Neural cell (in vitro differentiated cells): Measurements from ENCODE around the gene EYA2. TPM values are rescaled to one million over a fixed set of nuclear protein-coding genes. Genes with fewer than 3 reads are reported as not detected.
"Not testable (repeated sequence)": the region's sequence is repeated elsewhere in the genome, so short reads cannot be mapped to it uniquely, and the experiment has no call there.

Source experiments
- H2AFZ ChIP-seq: fragments of 200-600, 300-800 bp; sonication (generic), shearing (Covaris generic); 2 replicates; pipeline ENCODE4 v1.6.0; 2014; ENCODE audit warnings: low read depth, mild to moderate bottlenecking, antibody characterized with exemption, low read length, moderate library complexity
- H3F3A ChIP-seq: fragments of 200-600 bp; shearing (Covaris generic); 2 replicates; pipeline ENCODE4 v1.6.1; 2016; ENCODE audit warnings: mild to moderate bottlenecking, moderate library complexity, mixed read lengths, antibody characterized with exemption, low read length; ENCODE audit not compliant: insufficient read depth, poor library complexity, severe bottlenecking
- H3K27ac ChIP-seq: fragments of 200-600, 300-800 bp; sonication (generic), shearing (Covaris generic); 2 replicates; pipeline ENCODE4 v1.5.1; 2014; ENCODE audit warnings: mild to moderate bottlenecking, low read length, moderate library complexity
- H3K27me3 ChIP-seq: fragments of 300-800, 200-600 bp; sonication (generic), shearing (Covaris generic); 2 replicates; pipeline ENCODE4 v1.6.0; 2014; ENCODE audit warnings: mild to moderate bottlenecking, low read depth, low read length, moderate library complexity; ENCODE audit not compliant: insufficient read depth
- H3K36me3 ChIP-seq: fragments of 300-800, 200-600 bp; sonication (generic), shearing (Covaris generic); 2 replicates; pipeline ENCODE4 v1.5.1; 2014; ENCODE audit warnings: mild to moderate bottlenecking, antibody characterized with exemption, low read length, moderate library complexity; ENCODE audit not compliant: insufficient read depth
- H3K4me2 ChIP-seq: fragments of 300-800, 200-600 bp; sonication (generic), shearing (Covaris generic); 2 replicates; pipeline ENCODE4 v1.6.0; 2014; ENCODE audit warnings: mild to moderate bottlenecking, low read length
- H3K4me3 ChIP-seq: fragments of 300-800, 200-600 bp; sonication (generic), shearing (Covaris generic); 2 replicates; pipeline ENCODE4 v1.5.1; 2014; ENCODE audit warnings: mild to moderate bottlenecking, low read length, moderate library complexity
- H3K79me2 ChIP-seq: fragments of 200-600 bp; shearing (Covaris generic); replicated peaks from 2 replicates; pipeline ENCODE4 v1.6.0; 2014; ENCODE audit warnings: mild to moderate bottlenecking, low read length, moderate library complexity; ENCODE audit not compliant: insufficient read depth
- H3K9ac ChIP-seq: fragments of 300-800, 200-600 bp; sonication (generic), shearing (Covaris generic); 2 replicates; pipeline ENCODE4 v1.6.1; 2016; ENCODE audit warnings: mild to moderate bottlenecking, low read length, mixed read lengths
- H3K9me2 ChIP-seq: fragments of 200-600 bp; shearing (Covaris generic); 2 replicates; pipeline ENCODE4 v1.6.1; 2016; ENCODE audit warnings: mild to moderate bottlenecking, low read length, mixed read lengths; ENCODE audit not compliant: insufficient read depth
- H3K9me3 ChIP-seq: fragments of 200-600, 300-800 bp; sonication (generic), shearing (Covaris generic); 2 replicates; pipeline ENCODE4 v1.6.1; 2016; ENCODE audit warnings: mild to moderate bottlenecking, mixed run types, low read length, moderate library complexity, mixed read lengths
- H4K20me1 ChIP-seq: fragments of 200-600 bp; shearing (Covaris generic); 2 replicates; pipeline ENCODE4 v1.6.1; 2016; ENCODE audit warnings: mild to moderate bottlenecking, mixed run types; ENCODE audit not compliant: insufficient read depth
- CTCF ChIP-seq: fragments of 450-650 bp; IDR thresholded peaks from 2 replicates; pipeline ENCODE4 v1.5.1; 2014; ENCODE audit warnings: antibody characterized with exemption, mild to moderate bottlenecking, moderate library complexity; ENCODE audit not compliant: poor library complexity, severe bottlenecking
- EP300 ChIP-seq: fragments of 450-650 bp; conservative IDR thresholded peaks from 2 replicates; pipeline ENCODE4 v1.6.1; 2014; ENCODE audit warnings: antibody characterized with exemption, mild to moderate bottlenecking, moderate library complexity; ENCODE audit not compliant: poor library complexity, severe bottlenecking
- EZH2 ChIP-seq: fragments of 200-600, 300-800 bp; shearing (Covaris generic), sonication (generic); IDR thresholded peaks from 2 replicates; pipeline ENCODE4 v1.6.1; 2014; ENCODE audit warnings: antibody characterized with exemption, low read length, borderline replicate concordance, mild to moderate bottlenecking; ENCODE audit not compliant: insufficient read depth, poor library complexity, severe bottlenecking
- MXI1 ChIP-seq: fragments of 450-650 bp; conservative IDR thresholded peaks from 2 replicates; pipeline ENCODE4 v1.6.1; 2014; ENCODE audit warnings: antibody characterized with exemption, mild to moderate bottlenecking; ENCODE audit not compliant: poor library complexity, severe bottlenecking
- POLR2AphosphoS5 ChIP-seq: IDR thresholded peaks from 2 replicates; pipeline ENCODE4 v1.6.1; 2012
- RAD21 ChIP-seq: fragments of 450-650 bp; conservative IDR thresholded peaks from 2 replicates; pipeline ENCODE4 v1.6.1; 2014; ENCODE audit warnings: antibody characterized with exemption, mild to moderate bottlenecking, moderate library complexity
- REST ChIP-seq: IDR thresholded peaks from 2 replicates; pipeline ENCODE4 v1.6.1; 2012; ENCODE audit warnings: borderline replicate concordance
- SMC3 ChIP-seq: fragments of 450-650 bp; conservative IDR thresholded peaks from 2 replicates; pipeline ENCODE4 v1.6.1; 2014; ENCODE audit warnings: antibody characterized with exemption, mild to moderate bottlenecking, moderate library complexity; ENCODE audit not compliant: poor library complexity
- TAF1 ChIP-seq: IDR thresholded peaks from 2 replicates; pipeline ENCODE4 v1.6.1; 2012; ENCODE audit warnings: low read depth
- polyA plus RNA-seq: library from polyadenylated mRNA; depleted of rRNA; stranded (reverse); fragments of >200 nt; gene quantifications from 2 replicates; pipeline ENCODE4 v1.2.3, GENCODE V29; 2014

EYA2 gene
- polyA plus RNA-seq, 1 donor from 2014 or later, result 0.88 TPM

DNA sequence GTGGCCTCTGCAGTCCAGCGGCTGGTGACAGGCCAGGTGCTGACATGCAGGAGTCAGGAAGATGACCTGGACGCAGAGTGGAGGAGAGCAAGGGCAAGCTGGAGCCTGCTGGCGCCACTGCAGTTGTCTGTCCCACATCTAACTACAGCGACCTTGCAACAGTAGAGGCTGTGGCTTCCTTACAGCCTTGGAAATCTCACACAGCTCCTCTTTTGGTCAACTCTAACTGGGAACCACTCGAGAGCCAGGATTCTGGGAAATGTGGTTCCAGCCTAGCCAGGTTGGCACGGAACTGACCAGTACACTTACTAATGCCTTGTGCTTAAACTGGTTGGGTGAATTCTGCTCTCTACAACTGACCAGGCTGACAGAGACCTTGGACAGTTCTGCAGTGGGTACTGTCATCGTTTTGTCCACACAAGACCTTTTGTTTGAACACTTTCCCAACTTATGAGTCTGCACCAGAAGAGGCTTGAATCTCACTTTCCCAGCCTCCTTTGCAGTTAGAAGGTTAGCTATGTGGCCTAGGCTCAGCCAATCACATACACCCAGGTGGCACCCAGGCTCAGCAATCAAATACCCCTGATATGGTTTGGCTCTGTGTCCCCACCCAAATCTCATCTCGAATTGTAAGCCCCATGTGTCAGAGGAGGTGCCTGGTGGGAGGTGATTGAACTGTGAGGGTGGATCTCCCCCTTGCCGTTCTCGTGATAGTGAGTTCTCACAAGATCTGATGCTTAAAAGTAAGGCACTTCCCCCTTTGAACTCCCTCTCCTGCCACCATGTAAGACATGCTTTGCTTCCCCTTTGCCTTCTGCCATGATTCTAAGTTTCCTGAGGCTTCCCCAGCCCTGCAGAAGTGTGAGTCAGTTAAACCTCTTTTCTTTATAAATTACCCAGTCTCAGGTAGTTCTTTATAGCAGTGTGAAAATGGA, 308.4 kb downstream of the EYA2 start (continued):
- TF ChIP-seq REST, result no peak

DNA sequence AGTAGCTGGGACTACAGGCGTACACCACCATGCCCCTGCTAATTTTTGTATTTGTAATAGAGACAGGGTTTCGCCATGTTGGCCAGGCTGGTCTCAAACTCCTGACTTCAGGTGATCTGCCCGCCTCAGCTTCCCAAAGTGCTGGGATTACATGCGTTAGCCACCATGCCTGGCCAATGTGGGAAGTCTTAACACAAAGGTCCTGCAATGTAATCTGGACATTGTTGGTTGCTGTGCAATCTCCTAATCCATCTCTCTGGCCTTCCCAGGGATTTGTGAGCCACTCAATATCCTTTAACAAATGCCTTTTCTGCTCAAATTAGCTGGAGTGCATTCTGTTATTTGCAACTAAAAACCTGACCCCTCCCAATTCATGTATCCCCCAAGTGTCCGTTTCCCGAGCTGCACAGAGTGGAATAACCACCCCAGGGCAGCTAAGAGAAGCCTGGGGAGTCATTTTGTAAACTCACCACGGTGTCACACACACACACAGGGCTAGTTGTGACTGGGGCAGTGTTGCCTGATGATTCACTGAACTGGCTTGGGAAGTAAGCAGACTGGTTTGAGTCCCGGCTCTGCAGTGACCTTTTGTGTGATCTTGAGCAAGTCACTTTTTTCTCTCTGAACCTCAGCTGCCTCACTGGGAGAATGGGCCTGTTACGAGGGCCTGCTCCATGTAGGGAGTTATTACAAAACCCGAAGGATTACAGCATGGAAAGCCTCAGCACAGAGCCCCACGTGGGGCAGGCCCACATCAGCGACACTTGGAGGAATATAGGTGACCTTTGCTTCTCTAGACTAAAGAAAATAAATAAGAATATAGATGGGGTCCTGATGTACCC, 309.6 kb downstream of the EYA2 start:
- no peak for TF ChIP-seq REST
- no peak for TF ChIP-seq MXI1
- no peak for TF ChIP-seq SMC3
- TF ChIP-seq TAF1, result no peak
- TF ChIP-seq POLR2AphosphoS5, result no peak
- TF ChIP-seq RAD21, result no peak
- no peak for TF ChIP-seq EZH2
- TF ChIP-seq EP300, result no peak
- no peak for TF ChIP-seq CTCF
- H4K20me1 ChIP-seq, result no peaks in the 10 kb centered on the region
- no peak overlapping the region for H3K4me3 ChIP-seq
- no peak overlapping the region for H2AFZ ChIP-seq
- H3K4me2 ChIP-seq, result no peak overlapping the region
- H3K36me3 ChIP-seq, result no peaks in the 10 kb centered on the region
- no peak overlapping the region for H3K9ac ChIP-seq
- H3K79me2 ChIP-seq, result no peaks in the 10 kb centered on the region
- no peaks in the 10 kb centered on the region for H3K9me2 ChIP-seq
- H3K9me3 ChIP-seq, result no peaks in the 10 kb centered on the region
- H3F3A ChIP-seq, result no peaks in the 10 kb centered on the region
- no peak overlapping the region for H3K27ac ChIP-seq
- H3K27me3 ChIP-seq, result no peaks in the 10 kb centered on the region

DNA sequence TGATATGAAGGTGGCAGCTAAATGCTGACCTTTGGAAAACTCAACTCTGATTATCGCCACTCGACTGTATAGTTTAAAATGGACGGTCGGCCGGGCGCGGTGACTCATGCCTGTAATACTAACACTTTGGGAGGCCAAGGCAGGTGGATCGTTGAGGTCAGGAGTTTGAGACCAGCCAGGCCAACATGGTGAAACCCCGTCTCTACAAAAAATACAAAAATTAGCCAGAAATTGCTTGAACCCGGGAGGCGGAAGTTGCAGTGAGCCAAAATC, 310.1 kb downstream of the EYA2 start:
- not testable (repeated sequence) for H3K9me3 ChIP-seq, H3K9me2 ChIP-seq, H3K27ac ChIP-seq, H3K9ac ChIP-seq, H3K4me3 ChIP-seq, H3K27me3 ChIP-seq, H2AFZ ChIP-seq, H4K20me1 ChIP-seq, H3K79me2 ChIP-seq, H3F3A ChIP-seq, H3K36me3 ChIP-seq, H3K4me2 ChIP-seq
